ENCODE measurements around the gene SC5D. TPM values are rescaled to one million over a fixed set of nuclear protein-coding genes. Genes with fewer than 3 reads are reported as not detected.
A peak's percentile ranks its signal among the peaks of the same experiment; 100 is the strongest.

The SC5D gene
- total RNA-seq, 4 donors from 2014 or later = 7.7 to 56.0 (median 23.1) TPM

- Histone ChIP-seq H3K27me3 (no peaks in the 10 kb centered on the region), H3K36me3 (no peaks in the 10 kb centered on the region), H3K4me3 (no peak overlapping the region), H3K4me1 (no peaks in the 10 kb centered on the region), H3K27ac (no peak overlapping the region), H3K9me3 (no peaks in the 10 kb centered on the region)
- intact Hi-C loops (cut with DNase I; ENCODE audit: low total_unique reads) = no loop called here
- DNase-seq = no peak
- TF ChIP-seq CTCF (IDR thresholded peaks at IDR 0.05) (peak in 3 of 4 experiments; percentile 11 to 25 (median 23)), POLR2A (IDR thresholded peaks at IDR 0.05) (no peak)
Observed at GRCh38 chr11:121321614-121322243, 29.2 kb downstream of the SC5D start.

- DNase-seq = no peak
- intact Hi-C loops (cut with DNase I; ENCODE audit: low total_unique reads) = no loop called here
- H3K36me3 ChIP-seq = no peaks in the 10 kb centered on the region
- no peaks in the 10 kb centered on the region for H3K9me3 ChIP-seq
- H3K27me3 ChIP-seq = no peaks in the 10 kb centered on the region
- no peak overlapping the region for H3K27ac ChIP-seq
- TF ChIP-seq POLR2A (IDR thresholded peaks at IDR 0.05) = no peak
- no peak for TF ChIP-seq CTCF (IDR thresholded peaks at IDR 0.05)
- no peaks in the 10 kb centered on the region for H3K4me1 ChIP-seq
- no peak overlapping the region for H3K4me3 ChIP-seq
Observed at GRCh38 chr11:121323046-121323607, 30.6 kb downstream of the SC5D start.

- no peak for DNase-seq
- H3K4me3 ChIP-seq = no peak overlapping the region
- H3K27me3 ChIP-seq = no peaks in the 10 kb centered on the region
- no peaks in the 10 kb centered on the region for H3K9me3 ChIP-seq
- no peaks in the 10 kb centered on the region for H3K4me1 ChIP-seq
- no peak overlapping the region for H3K27ac ChIP-seq
- intact Hi-C loops (cut with DNase I; ENCODE audit: low total_unique reads) = no loop called here
- no peaks in the 10 kb centered on the region for H3K36me3 ChIP-seq
- TF ChIP-seq POLR2A (IDR thresholded peaks at IDR 0.05) (no peak), CTCF (IDR thresholded peaks at IDR 0.05) (no peak)
Observed at GRCh38 chr11:121326230-121326629, 33.7 kb downstream of the SC5D start.

GRCh38 chr11:121327553-121327952 lies 35.0 kb downstream of the SC5D start:
- intact Hi-C loops (cut with DNase I; ENCODE audit: low total_unique reads) = no loop called here
- H3K27ac ChIP-seq = no peak overlapping the region
- H3K4me1 ChIP-seq = no peaks in the 10 kb centered on the region
- no peak overlapping the region for H3K4me3 ChIP-seq
- H3K27me3 ChIP-seq = no peaks in the 10 kb centered on the region
- no peak for DNase-seq
- H3K9me3 ChIP-seq = no peaks in the 10 kb centered on the region
- TF ChIP-seq CTCF (IDR thresholded peaks at IDR 0.05) (no peak), POLR2A (IDR thresholded peaks at IDR 0.05) (no peak)
- no peaks in the 10 kb centered on the region for H3K36me3 ChIP-seq

GRCh38 chr11:121328176-121328966 lies 35.8 kb downstream of the SC5D start:
- Histone ChIP-seq H3K27ac (no peak overlapping the region), H3K9me3 (no peaks in the 10 kb centered on the region), H3K4me3 (no peak overlapping the region), H3K4me1 (no peaks in the 10 kb centered on the region), H3K27me3 (no peaks in the 10 kb centered on the region), H3K36me3 (no peaks in the 10 kb centered on the region)
- no peak for DNase-seq
- intact Hi-C loops (cut with DNase I; ENCODE audit: low total_unique reads) = no loop called here
- TF ChIP-seq POLR2A (IDR thresholded peaks at IDR 0.05) (no peak), CTCF (IDR thresholded peaks at IDR 0.05) (no peak)
